Subcutaneous abdominal adipose tissue (tissue), 5 donors: Measurements from ENCODE around the gene GOLGA6D.
"Not testable (repeated sequence)": the region's sequence is repeated elsewhere in the genome, so short reads cannot be mapped to it uniquely, and the experiment has no call there.

Source experiments
- H3K27ac ChIP-seq: one replicate; pipeline ENCODE4 v1.7.0; 2013; ENCODE audit warnings: low read depth, mild to moderate bottlenecking, inconsistent platforms, low read length, moderate library complexity
- H3K27me3 ChIP-seq, 5 donors: one replicate each; pipeline ENCODE4 v1.7.0; 2013; ENCODE audit warnings: low read length in 5 of 5, inconsistent platforms in 1 of 5; ENCODE audit not compliant: control insufficient read depth in 5 of 5, insufficient read depth in 4 of 5
- H3K36me3 ChIP-seq, 5 donors: one replicate each; pipeline ENCODE4 v1.7.0; 2013; ENCODE audit warnings: low read length in 5 of 5; ENCODE audit not compliant: control insufficient read depth in 5 of 5, insufficient read depth in 5 of 5
- H3K4me1 ChIP-seq, 5 donors: one replicate each; pipeline ENCODE4 v1.7.0; 2013; ENCODE audit warnings: low read length in 5 of 5, mild to moderate bottlenecking in 3 of 5, moderate library complexity in 1 of 5; ENCODE audit not compliant: control insufficient read depth in 5 of 5, insufficient read depth in 5 of 5
- H3K4me3 ChIP-seq, 5 donors: one replicate each; pipeline ENCODE4 v1.7.0; 2013; ENCODE audit warnings: low read length in 5 of 5, low read depth in 1 of 5
- H3K9ac ChIP-seq, 5 donors: one replicate each; pipeline ENCODE4 v1.7.0; 2013; ENCODE audit warnings: low read length in 5 of 5, mild to moderate bottlenecking in 4 of 5, moderate library complexity in 3 of 5
- H3K9me3 ChIP-seq, 5 donors: one replicate each; pipeline ENCODE4 v1.7.0; 2013; ENCODE audit warnings: low read length in 5 of 5; ENCODE audit not compliant: control insufficient read depth in 5 of 5
- donor health status: healthy.
- donor health status: healthy.
- donor health status: healthy.
- donor health status: healthy.
- donor health status: healthy.

GOLGA6D gene

GRCh38 chr15:75282572-75282971, at the start of gene GOLGA6D:
Gene GOLGA6D (plus strand): TSS chr15:75282835. CDS start chr15:75282876, 41 bp downstream.
- H3K9me3 ChIP-seq, H3K9ac ChIP-seq, H3K4me1 ChIP-seq, H3K27ac ChIP-seq, H3K4me3 ChIP-seq, H3K27me3 ChIP-seq, H3K36me3 ChIP-seq: not testable (repeated sequence)

GRCh38 chr15:75233504-75234190, 49.0 kb upstream of the GOLGA6D start:
- peaks cover 19 to 43% (median 34%) of the 10 kb centered on the region in 5 donors for H3K27me3 ChIP-seq
- no peak overlapping the region for H3K9ac ChIP-seq
- H3K4me3 ChIP-seq: no peak overlapping the region
- no peak overlapping the region for H3K27ac ChIP-seq
- H3K9me3 ChIP-seq: no peaks in the 10 kb centered on the region
- no peaks in the 10 kb centered on the region for H3K36me3 ChIP-seq
- peaks cover 0 to 11% (median 5%) of the 10 kb centered on the region in 5 donors for H3K4me1 ChIP-seq

- Histone ChIP-seq H3K4me1 (peaks cover 0 to 11% (median 5%) of the 10 kb centered on the region in 5 donors), H3K36me3 (no peaks in the 10 kb centered on the region), H3K27ac (no peak overlapping the region), H3K27me3 (peaks cover 18 to 42% (median 34%) of the 10 kb centered on the region in 5 donors), H3K9ac (no peak overlapping the region), H3K4me3 (no peak overlapping the region), H3K9me3 (no peaks in the 10 kb centered on the region)
Measured at GRCh38 chr15:75234191-75234810, 48.3 kb upstream of the GOLGA6D start.

GRCh38 chr15:75235051-75235673, 47.5 kb upstream of the GOLGA6D start:
- Histone ChIP-seq H3K36me3 (no peaks in the 10 kb centered on the region), H3K4me1 (peaks cover 0 to 7% (median 5%) of the 10 kb centered on the region in 5 donors), H3K9me3 (no peaks in the 10 kb centered on the region), H3K27ac (no peak overlapping the region), H3K27me3 (peaks cover 15 to 42% (median 29%) of the 10 kb centered on the region in 5 donors), H3K9ac (no peak overlapping the region), H3K4me3 (no peak overlapping the region)

- Histone ChIP-seq H3K4me3 (no peak overlapping the region), H3K36me3 (no peaks in the 10 kb centered on the region), H3K27ac (no peak overlapping the region), H3K9ac (no peak overlapping the region), H3K4me1 (no peaks in the 10 kb centered on the region), H3K27me3 (peaks cover 15 to 42% (median 29%) of the 10 kb centered on the region in 5 donors), H3K9me3 (no peaks in the 10 kb centered on the region)
Measured at GRCh38 chr15:75235760-75236729, 46.6 kb upstream of the GOLGA6D start.

- no peak overlapping the region for H3K4me3 ChIP-seq
- H3K9me3 ChIP-seq: no peaks in the 10 kb centered on the region
- peaks cover 15 to 34% (median 29%) of the 10 kb centered on the region in 5 donors for H3K27me3 ChIP-seq
- no peaks in the 10 kb centered on the region for H3K36me3 ChIP-seq
- H3K27ac ChIP-seq: no peak overlapping the region
- no peaks in the 10 kb centered on the region for H3K4me1 ChIP-seq
- H3K9ac ChIP-seq: no peak overlapping the region
Measured at GRCh38 chr15:75237316-75237982, 45.2 kb upstream of the GOLGA6D start.

GRCh38 chr15:75238150-75238549, 44.5 kb upstream of the GOLGA6D start:
- Histone ChIP-seq H3K4me3 (no peak overlapping the region), H3K36me3 (no peaks in the 10 kb centered on the region), H3K27ac (no peak overlapping the region), H3K9me3 (no peaks in the 10 kb centered on the region), H3K27me3 (peaks cover 15 to 30% (median 23%) of the 10 kb centered on the region in 5 donors), H3K9ac (no peak overlapping the region), H3K4me1 (no peaks in the 10 kb centered on the region)

GRCh38 chr15:75245741-75246140, 36.9 kb upstream of the GOLGA6D start:
- H3K27me3 ChIP-seq, H3K27ac ChIP-seq, H3K9me3 ChIP-seq, H3K4me1 ChIP-seq, H3K9ac ChIP-seq, H3K36me3 ChIP-seq, H3K4me3 ChIP-seq: not testable (repeated sequence)

GRCh38 chr15:75248991-75249390, 33.6 kb upstream of the GOLGA6D start:
- not testable (repeated sequence) for H3K4me3 ChIP-seq, H3K27ac ChIP-seq, H3K9me3 ChIP-seq, H3K4me1 ChIP-seq, H3K9ac ChIP-seq, H3K27me3 ChIP-seq, H3K36me3 ChIP-seq
